Pancreas (tissue), 10 donors: Measurements from ENCODE around the gene CLUH. TPM values are rescaled to one million over a fixed set of nuclear protein-coding genes. Genes with fewer than 3 reads are reported as not detected.
"Not testable (repeated sequence)": the region's sequence is repeated elsewhere in the genome, so short reads cannot be mapped to it uniquely, and the experiment has no call there.

Experiments
- ATAC-seq, 4 donors: fragments of 200-7000 bp; cut with Tn5 transposase; one replicate each; pipeline versions ENCODE4 v1.8.0 to v1.9.1; 2020; ENCODE audit warnings: mild to moderate bottlenecking in 4 of 4, moderate library complexity in 4 of 4
- DNase-seq, 6 donors: peaks; one replicate each; pipeline ENCODE4 v3.0.0-alpha.2; 2020
- FAIRE-seq: peaks from 2 replicates; lab custom pipeline; 2012; peaks lifted over from hg19 to GRCh38; lab: Jason Lieb, UNC
- H3K27ac ChIP-seq, 4 donors: fragments of 200-600 bp; sonication (generic); 1 replicate in 3 of 4; 2 replicates in 1 of 4; pipeline versions ENCODE4 v1.5.0 to v1.8.0; 2020
- H3K27me3 ChIP-seq, 4 donors: fragments of 200-600 bp; one replicate each; pipeline ENCODE4 v1.8.0; 2021
- H3K36me3 ChIP-seq, 3 donors: fragments of 200-600 bp; sonication (generic) in 1 of 3; one replicate each; pipeline versions ENCODE4 v1.5.0 to v1.8.0; 2020 to 2021
- H3K4me1 ChIP-seq, 3 donors: fragments of 200-600 bp; one replicate each; pipeline ENCODE4 v1.8.0; 2021
- H3K4me3 ChIP-seq, 4 donors: fragments of 200-600 bp; sonication (generic) in 2 of 4; one replicate each; pipeline versions ENCODE4 v1.5.0 to v1.8.0; 2020 to 2021
- H3K9me3 ChIP-seq, 4 donors: fragments of 200-600 bp; one replicate each; pipeline ENCODE4 v1.8.0; 2021
- CTCF ChIP-seq, 4 donors: fragments of 200-600 bp; sonication (generic) in 3 of 4; IDR thresholded peaks; one replicate each; pipeline versions ENCODE4 v1.5.0 to v1.8.0; 2021; ENCODE audit warnings: antibody characterized with exemption in 4 of 4
- WGBS, 2 donors: extraction: QIAGEN DNeasy Blood & Tissue Kit; methylation state at CpG; one replicate each; pipeline ENCODE4 v1.1.7; 2013; 5-methylcytosine and 5-hydroxymethylcytosine counted together
- intact Hi-C, 3 donors: fragments of 100-400 bp; cut with DNase I; formaldehyde crosslinking; loops; one replicate each; pipeline versions ENCODE4 v1.11.1 to v1.14.2; 2022
- polyA plus RNA-seq, 2 donors: library from polyadenylated mRNA; stranded (reverse); fragments of 200-250 nt; gene quantifications; one replicate each; pipeline ENCODE4 v1.2.3, GENCODE V29; 2013
- total RNA-seq, 6 donors: library from RNA; stranded (reverse); fragmentation: NEBNext Ultra II Directional in 4 of 6; extraction: Animal tissue kit (Norgen Biotek cat#: 25700) in 4 of 6; gene quantifications; one replicate each; pipeline versions ENCODE4 v1.2.1 to v1.2.4, GENCODE V29; 2021 to 2023
- donor health status: healthy with polysubstance abuse.
- donor health status: DM: no; HTN: no; CAD: no; lungs with moderate emphysema.
- donor health status: DM: no; HTN: no; CAD: no.
- donor health status: control.
- donor health status: control.
- donor health status: Bipolar disorder and iron deficiency.
- donor health status: DM: yes; HTN: yes; CAD: no.
- donor health status: DM: no; HTN: no; CAD: no.
- donor health status: DM: no; HTN: no; CAD: no.
- donor health status: DM: yes; HTN: yes; CAD: no.

Gene CLUH
- total and polyA plus RNA-seq, 8 donors: 47.7 to 201 (median 66.1) TPM

DNA sequence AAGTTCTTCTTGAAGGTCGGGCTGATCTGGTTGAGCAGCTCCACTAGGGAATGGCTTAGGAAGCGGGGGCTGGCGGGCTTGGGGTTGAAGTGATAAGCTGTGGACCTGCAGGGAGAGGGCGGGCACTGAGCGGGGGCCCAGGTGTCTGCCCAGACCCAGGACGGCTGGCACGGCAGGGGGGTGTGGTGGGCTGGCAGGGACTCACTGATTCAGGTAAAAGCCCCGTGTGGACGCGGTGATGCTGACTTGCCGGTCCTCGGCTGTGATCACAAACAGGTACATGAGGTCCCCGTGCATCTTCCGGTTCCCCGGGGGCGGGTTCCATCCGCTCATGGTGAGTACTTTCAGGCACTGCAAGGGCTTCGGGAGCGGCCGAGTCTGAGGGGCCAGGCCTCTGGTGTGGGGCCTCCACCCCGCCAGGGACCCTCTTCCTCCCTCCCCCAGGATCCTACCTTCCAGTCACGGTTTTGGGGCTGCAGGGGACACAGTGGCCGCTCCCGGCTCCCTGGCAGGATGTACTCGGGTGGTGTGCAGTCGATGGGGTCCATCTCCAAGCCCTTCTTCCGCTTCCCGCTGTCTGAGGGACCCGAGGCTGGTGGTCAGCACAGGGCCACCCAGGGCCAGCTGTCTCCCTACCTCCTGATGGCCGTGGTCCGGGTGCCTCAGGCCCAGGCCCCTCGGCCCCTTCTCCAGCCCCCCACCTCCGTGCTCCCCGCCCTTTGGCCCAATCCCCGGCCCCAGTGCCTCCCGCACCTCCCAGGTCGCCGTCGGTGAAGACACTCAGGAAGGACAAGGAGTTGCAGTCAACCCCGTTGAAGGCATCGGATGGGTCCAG lies 10.2 kb downstream of the CLUH start:
- H3K27me3 ChIP-seq: no peaks in the 10 kb centered on the region
- no peak for ATAC-seq
- TF ChIP-seq CTCF (IDR thresholded peaks at IDR 0.05): no peak
- DNase-seq: peak in 2 of 6 donors; percentile 51 to 78
- intact Hi-C loops: no loop called here
- no peaks in the 10 kb centered on the region for H3K9me3 ChIP-seq
- H3K4me3 ChIP-seq: no peak overlapping the region
- H3K36me3 ChIP-seq: peaks cover 6 to 76% (median 50%) of the 10 kb centered on the region in 3 donors
- no peak overlapping the region for H3K27ac ChIP-seq
- 94% methylated on average over 41 of the region's 41 CpGs for WGBS, 2 donors
- FAIRE-seq: no peak
- H3K4me1 ChIP-seq: no peaks in the 10 kb centered on the region

- H3K9me3 ChIP-seq: no peaks in the 10 kb centered on the region
- H3K4me3 ChIP-seq: no peak overlapping the region
- FAIRE-seq (no peak), DNase-seq (peak in 2 of 6 donors; percentile 53 to 69), ATAC-seq (peak in 1 of 4 donors; percentile 3)
- WGBS, 2 donors: 87 to 89% methylated on average over 27 of the region's 27 CpGs
- H3K27ac ChIP-seq: no peak overlapping the region
- TF ChIP-seq CTCF (IDR thresholded peaks at IDR 0.05): no peak
- no peaks in the 10 kb centered on the region for H3K27me3 ChIP-seq
- intact Hi-C loops: no loop called here
- H3K36me3 ChIP-seq: peaks cover 6 to 84% (median 58%) of the 10 kb centered on the region in 3 donors
- H3K4me1 ChIP-seq: no peaks in the 10 kb centered on the region
Measured at GRCh38 chr17:2700491-2701141, 10.9 kb downstream of the CLUH start.

GRCh38 chr17:2700030-2700490 lies 11.5 kb downstream of the CLUH start:
- no peaks in the 10 kb centered on the region for H3K9me3 ChIP-seq
- no peaks in the 10 kb centered on the region for H3K4me1 ChIP-seq
- ATAC-seq (no peak), FAIRE-seq (no peak), DNase-seq (peak in 2 of 6 donors; percentile 48 to 57)
- H3K27ac ChIP-seq: no peak overlapping the region
- H3K36me3 ChIP-seq: peaks cover 6 to 90% (median 62%) of the 10 kb centered on the region in 3 donors
- intact Hi-C loops: no loop called here
- TF ChIP-seq CTCF (IDR thresholded peaks at IDR 0.05): no peak
- no peak overlapping the region for H3K4me3 ChIP-seq
- 94 to 96% methylated on average over 20 of the region's 20 CpGs for WGBS, 2 donors
- H3K27me3 ChIP-seq: no peaks in the 10 kb centered on the region

DNA sequence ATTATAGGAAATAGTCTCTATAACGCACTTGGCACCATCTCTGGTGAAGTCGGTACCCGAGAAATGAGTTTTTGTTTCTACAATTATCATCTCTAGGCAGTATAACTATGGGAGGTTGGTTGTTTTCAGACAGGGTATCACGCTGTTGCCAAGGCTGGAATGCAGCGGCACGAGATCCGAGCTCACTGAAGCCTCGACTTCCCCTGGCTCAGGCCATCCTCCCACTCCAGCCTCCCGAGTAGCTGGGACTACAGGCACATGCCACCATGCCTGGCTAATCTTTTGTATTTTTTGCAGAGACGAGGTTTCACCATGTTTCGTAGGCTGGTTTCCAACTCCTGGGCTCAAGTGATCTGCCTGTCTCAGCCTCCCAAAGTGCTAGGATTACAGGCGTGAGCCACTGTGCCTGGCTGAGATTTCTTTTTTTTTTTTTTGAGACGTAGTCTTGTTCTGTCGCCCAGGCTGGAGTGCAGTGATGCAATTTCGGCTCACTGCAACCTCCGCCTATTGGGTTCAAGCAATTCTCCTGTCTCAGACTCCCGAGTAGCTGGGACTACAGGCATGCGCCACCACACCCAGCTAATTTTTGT lies 12.3 kb downstream of the CLUH start:
- WGBS, 2 donors: 93% methylated on average over 18 of the region's 18 CpGs
- intact Hi-C loops, H3K27me3 ChIP-seq, H3K27ac ChIP-seq, H3K9me3 ChIP-seq, H3K4me1 ChIP-seq, FAIRE-seq, H3K4me3 ChIP-seq, ATAC-seq: not testable (repeated sequence)
- H3K36me3 ChIP-seq: peaks cover 6 to 97% (median 66%) of the 10 kb centered on the region in 3 donors
- peak in 2 of 6 donors; percentile 16 to 20 for DNase-seq

GRCh38 chr17:2697611-2698162 lies 13.9 kb downstream of the CLUH start:
- no peaks in the 10 kb centered on the region for H3K27me3 ChIP-seq
- H3K4me1 ChIP-seq: no peaks in the 10 kb centered on the region
- WGBS, 2 donors: 96 to 97% methylated on average over 40 of the region's 40 CpGs
- H3K4me3 ChIP-seq: no peak overlapping the region
- ATAC-seq: no peak
- intact Hi-C loops: no loop called here
- H3K9me3 ChIP-seq: no peaks in the 10 kb centered on the region
- FAIRE-seq: no peak
- TF ChIP-seq CTCF (IDR thresholded peaks at IDR 0.05): no peak
- DNase-seq: peak in 3 of 6 donors; percentile 44 to 69 (median 50)
- H3K36me3 ChIP-seq: peaks cover 6 to 96% (median 67%) of the 10 kb centered on the region in 3 donors
- no peak overlapping the region for H3K27ac ChIP-seq
